GM23338 (cell line): ENCODE results near the gene SETD1B.

Experiments used
- CREB1 ChIP-seq: fragments of 250-450 bp; sonication (Bioruptor Pico); IDR thresholded peaks from 2 replicates; pipeline ENCODE4 v1.5.0; 2020; ENCODE audit warnings: low read depth, mild to moderate bottlenecking, moderate library complexity
- CTCF ChIP-seq, 2 experiments: fragments of 200-600 bp in 1 of 2; sonication (generic) in 1 of 2; conservative IDR thresholded peaks; 2 replicates each; pipeline versions ENCODE4 v1.5.1 to v1.6.1; 2016 to 2017; ENCODE audit warnings: antibody characterized with exemption in 2 of 2, low read depth in 2 of 2, mild to moderate bottlenecking in 2 of 2, moderate library complexity in 1 of 2
- ETS1 ChIP-seq: IDR thresholded peaks from 2 replicates; pipeline ENCODE4 v1.6.1; 2016; ENCODE audit warnings: antibody characterized with exemption
- EZH2 ChIP-seq: fragments of 200-600 bp; sonication (generic); IDR thresholded peaks from one replicate; pipeline ENCODE4 v1.8.0; 2017; ENCODE audit warnings: antibody characterized with exemption, mild to moderate bottlenecking, low read depth; ENCODE audit not compliant: unreplicated experiment
- EZH2phosphoT487 ChIP-seq: fragments of 200-600 bp; sonication (generic); IDR thresholded peaks from one replicate; pipeline ENCODE4 v1.8.1; 2018; ENCODE audit warnings: antibody characterized with exemption; ENCODE audit not compliant: unreplicated experiment
- JUNB ChIP-seq: IDR thresholded peaks from one replicate; pipeline ENCODE4 v1.6.1; 2016; ENCODE audit warnings: antibody characterized with exemption; ENCODE audit not compliant: unreplicated experiment
- NANOG ChIP-seq: IDR thresholded peaks from 2 replicates; pipeline ENCODE4 v1.6.1; 2016; ENCODE audit warnings: antibody characterized with exemption, borderline replicate concordance
- POLR2AphosphoS5 ChIP-seq: IDR thresholded peaks from 2 replicates; pipeline ENCODE4 v1.6.1; 2016; ENCODE audit warnings: antibody characterized with exemption, low read depth
- STAT1 ChIP-seq: IDR thresholded peaks from one replicate; pipeline ENCODE4 v1.6.1; 2016; ENCODE audit warnings: antibody characterized with exemption; ENCODE audit not compliant: unreplicated experiment
- ZNF114 ChIP-seq: fragments of 250-450 bp; sonication (Bioruptor Pico); IDR thresholded peaks from 2 replicates; pipeline ENCODE4 v1.5.0; 2020; ENCODE audit warnings: mild to moderate bottlenecking, moderate library complexity
- ZNF331 ChIP-seq: fragments of 250-450 bp; sonication (Bioruptor Pico); IDR thresholded peaks from 2 replicates; pipeline ENCODE4 v1.5.0; 2020; ENCODE audit warnings: low read depth, mild to moderate bottlenecking, moderate library complexity
- TF ChIP-seq, protein P1 (sequence below): IDR thresholded peaks from one replicate; pipeline ENCODE4 v1.6.1; 2018; ENCODE audit warnings: antibody characterized with exemption; ENCODE audit not compliant: unreplicated experiment
- TF ChIP-seq, protein P2 (sequence below): fragments of 250-450 bp; sonication (Bioruptor Pico); IDR thresholded peaks from 2 replicates; pipeline ENCODE4 v1.5.0; 2020; ENCODE audit warnings: mild to moderate bottlenecking, moderate library complexity

DNA sequence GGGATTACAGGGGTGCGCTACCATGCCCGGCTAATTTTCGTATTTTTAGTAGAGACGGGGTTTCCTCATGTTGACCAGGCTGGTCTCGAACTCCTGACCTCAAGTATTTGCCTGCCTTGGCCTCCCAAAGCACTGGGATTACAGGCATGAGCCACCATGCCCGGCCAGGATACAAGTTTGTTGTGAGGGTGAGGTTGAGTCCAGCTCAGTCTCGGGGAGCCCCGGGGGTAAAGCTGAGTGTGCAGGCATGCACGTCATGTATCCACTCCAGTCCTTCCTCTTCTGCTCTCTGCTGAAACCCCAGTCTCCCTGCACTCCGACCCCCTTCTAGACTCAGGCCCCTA lies 54.5 kb downstream of the SETD1B start:
- TF ChIP-seq CREB1 (CRISPR knock-in tag) (no peak), CTCF (conservative IDR thresholded peaks at IDR 0.05; ENCODE audit: low read depth in 2 of 2) (no peak), POLR2AphosphoS5 (no peak), EZH2 (no peak), EZH2phosphoT487 (no peak), ZNF114 (CRISPR knock-in tag) (no peak), NANOG (no peak), JUNB (no peak), ETS1 (no peak), ZNF331 (CRISPR knock-in tag) (no peak), STAT1 (no peak)
- TF ChIP-seq, protein P1, sequence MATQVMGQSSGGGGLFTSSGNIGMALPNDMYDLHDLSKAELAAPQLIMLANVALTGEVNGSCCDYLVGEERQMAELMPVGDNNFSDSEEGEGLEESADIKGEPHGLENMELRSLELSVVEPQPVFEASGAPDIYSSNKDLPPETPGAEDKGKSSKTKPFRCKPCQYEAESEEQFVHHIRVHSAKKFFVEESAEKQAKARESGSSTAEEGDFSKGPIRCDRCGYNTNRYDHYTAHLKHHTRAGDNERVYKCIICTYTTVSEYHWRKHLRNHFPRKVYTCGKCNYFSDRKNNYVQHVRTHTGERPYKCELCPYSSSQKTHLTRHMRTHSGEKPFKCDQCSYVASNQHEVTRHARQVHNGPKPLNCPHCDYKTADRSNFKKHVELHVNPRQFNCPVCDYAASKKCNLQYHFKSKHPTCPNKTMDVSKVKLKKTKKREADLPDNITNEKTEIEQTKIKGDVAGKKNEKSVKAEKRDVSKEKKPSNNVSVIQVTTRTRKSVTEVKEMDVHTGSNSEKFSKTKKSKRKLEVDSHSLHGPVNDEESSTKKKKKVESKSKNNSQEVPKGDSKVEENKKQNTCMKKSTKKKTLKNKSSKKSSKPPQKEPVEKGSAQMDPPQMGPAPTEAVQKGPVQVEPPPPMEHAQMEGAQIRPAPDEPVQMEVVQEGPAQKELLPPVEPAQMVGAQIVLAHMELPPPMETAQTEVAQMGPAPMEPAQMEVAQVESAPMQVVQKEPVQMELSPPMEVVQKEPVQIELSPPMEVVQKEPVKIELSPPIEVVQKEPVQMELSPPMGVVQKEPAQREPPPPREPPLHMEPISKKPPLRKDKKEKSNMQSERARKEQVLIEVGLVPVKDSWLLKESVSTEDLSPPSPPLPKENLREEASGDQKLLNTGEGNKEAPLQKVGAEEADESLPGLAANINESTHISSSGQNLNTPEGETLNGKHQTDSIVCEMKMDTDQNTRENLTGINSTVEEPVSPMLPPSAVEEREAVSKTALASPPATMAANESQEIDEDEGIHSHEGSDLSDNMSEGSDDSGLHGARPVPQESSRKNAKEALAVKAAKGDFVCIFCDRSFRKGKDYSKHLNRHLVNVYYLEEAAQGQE: no peak
- TF ChIP-seq, protein P2, sequence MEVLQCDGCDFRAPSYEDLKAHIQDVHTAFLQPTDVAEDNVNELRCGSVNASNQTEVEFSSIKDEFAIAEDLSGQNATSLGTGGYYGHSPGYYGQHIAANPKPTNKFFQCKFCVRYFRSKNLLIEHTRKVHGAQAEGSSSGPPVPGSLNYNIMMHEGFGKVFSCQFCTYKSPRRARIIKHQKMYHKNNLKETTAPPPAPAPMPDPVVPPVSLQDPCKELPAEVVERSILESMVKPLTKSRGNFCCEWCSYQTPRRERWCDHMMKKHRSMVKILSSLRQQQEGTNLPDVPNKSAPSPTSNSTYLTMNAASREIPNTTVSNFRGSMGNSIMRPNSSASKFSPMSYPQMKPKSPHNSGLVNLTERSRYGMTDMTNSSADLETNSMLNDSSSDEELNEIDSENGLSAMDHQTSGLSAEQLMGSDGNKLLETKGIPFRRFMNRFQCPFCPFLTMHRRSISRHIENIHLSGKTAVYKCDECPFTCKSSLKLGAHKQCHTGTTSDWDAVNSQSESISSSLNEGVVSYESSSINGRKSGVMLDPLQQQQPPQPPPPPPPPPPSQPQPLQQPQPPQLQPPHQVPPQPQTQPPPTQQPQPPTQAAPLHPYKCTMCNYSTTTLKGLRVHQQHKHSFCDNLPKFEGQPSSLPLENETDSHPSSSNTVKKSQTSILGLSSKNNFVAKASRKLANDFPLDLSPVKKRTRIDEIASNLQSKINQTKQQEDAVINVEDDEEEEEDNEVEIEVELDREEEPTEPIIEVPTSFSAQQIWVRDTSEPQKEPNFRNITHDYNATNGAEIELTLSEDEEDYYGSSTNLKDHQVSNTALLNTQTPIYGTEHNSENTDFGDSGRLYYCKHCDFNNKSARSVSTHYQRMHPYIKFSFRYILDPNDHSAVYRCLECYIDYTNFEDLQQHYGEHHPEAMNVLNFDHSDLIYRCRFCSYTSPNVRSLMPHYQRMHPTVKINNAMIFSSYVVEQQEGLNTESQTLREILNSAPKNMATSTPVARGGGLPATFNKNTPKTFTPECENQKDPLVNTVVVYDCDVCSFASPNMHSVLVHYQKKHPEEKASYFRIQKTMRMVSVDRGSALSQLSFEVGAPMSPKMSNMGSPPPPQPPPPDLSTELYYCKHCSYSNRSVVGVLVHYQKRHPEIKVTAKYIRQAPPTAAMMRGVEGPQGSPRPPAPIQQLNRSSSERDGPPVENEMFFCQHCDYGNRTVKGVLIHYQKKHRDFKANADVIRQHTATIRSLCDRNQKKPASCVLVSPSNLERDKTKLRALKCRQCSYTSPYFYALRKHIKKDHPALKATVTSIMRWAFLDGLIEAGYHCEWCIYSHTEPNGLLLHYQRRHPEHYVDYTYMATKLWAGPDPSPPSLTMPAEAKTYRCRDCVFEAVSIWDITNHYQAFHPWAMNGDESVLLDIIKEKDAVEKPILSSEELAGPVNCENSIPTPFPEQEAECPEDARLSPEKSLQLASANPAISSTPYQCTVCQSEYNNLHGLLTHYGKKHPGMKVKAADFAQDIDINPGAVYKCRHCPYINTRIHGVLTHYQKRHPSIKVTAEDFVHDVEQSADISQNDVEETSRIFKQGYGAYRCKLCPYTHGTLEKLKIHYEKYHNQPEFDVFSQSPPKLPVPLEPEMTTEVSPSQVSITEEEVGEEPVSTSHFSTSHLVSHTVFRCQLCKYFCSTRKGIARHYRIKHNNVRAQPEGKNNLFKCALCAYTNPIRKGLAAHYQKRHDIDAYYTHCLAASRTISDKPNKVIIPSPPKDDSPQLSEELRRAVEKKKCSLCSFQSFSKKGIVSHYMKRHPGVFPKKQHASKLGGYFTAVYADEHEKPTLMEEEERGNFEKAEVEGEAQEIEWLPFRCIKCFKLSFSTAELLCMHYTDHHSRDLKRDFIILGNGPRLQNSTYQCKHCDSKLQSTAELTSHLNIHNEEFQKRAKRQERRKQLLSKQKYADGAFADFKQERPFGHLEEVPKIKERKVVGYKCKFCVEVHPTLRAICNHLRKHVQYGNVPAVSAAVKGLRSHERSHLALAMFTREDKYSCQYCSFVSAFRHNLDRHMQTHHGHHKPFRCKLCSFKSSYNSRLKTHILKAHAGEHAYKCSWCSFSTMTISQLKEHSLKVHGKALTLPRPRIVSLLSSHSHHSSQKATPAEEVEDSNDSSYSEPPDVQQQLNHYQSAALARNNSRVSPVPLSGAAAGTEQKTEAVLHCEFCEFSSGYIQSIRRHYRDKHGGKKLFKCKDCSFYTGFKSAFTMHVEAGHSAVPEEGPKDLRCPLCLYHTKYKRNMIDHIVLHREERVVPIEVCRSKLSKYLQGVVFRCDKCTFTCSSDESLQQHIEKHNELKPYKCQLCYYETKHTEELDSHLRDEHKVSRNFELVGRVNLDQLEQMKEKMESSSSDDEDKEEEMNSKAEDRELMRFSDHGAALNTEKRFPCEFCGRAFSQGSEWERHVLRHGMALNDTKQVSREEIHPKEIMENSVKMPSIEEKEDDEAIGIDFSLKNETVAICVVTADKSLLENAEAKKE (CRISPR knock-in tag): no peak
